Suppressor macrophage treated with lipopolysaccharide for 4 hours (primary cell): ENCODE data around the gene FBXO34.

ENCODE experiments used
- DNase-seq: peaks from one replicate; pipeline ENCODE4 v3.0.0-alpha.2; 2020

Gene FBXO34

GRCh38 chr14:55270832-55271571 is at the start of gene FBXO34:
Gene FBXO34, plus strand, starts transcription at chr14:55271421. Its CDS starts 78,970 bp downstream, at chr14:55350391.
- peak; percentile 100 for DNase-seq

GRCh38 chr14:55221968-55222367 is 49.3 kb upstream of the FBXO34 start:
- DNase-seq = no peak

DNA sequence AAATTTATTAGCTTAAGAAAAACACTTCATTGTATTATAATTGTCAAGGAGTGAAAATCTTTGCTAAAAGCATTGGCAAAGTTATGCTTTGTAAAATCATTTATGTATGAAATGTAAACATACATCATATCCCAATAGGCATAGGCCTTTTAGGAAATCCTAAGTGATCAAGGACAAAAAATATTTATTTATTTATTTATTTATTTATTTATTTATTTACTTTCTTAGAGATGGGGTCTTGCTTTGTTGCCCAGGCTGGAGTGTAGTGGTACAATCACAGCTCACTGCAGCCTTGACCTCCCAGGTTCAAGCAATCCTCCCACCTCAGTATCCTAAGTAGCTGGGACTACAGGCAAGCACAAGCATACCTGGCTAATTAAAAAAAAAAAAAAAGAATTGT is 47.9 kb upstream of the FBXO34 start:
- no peak for DNase-seq

DNA sequence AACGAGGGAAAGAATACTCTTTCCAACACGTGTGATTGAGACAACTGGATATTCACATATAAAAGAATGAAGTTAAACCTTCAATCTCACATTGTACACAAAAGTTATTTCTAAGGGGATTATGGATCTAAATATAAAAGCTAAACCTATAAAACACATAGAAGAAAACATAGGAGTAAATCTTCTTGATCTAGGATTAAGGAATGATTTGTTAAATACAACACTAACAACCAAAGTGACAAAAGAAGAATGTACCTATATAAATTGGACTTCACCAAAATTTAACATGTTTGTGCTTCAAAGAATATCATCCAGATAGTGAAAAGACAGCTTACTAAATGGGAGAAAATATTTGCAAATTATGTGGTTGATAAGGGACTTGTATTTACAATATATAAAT is 43.0 kb upstream of the FBXO34 start:
- DNase-seq = no peak

DNA sequence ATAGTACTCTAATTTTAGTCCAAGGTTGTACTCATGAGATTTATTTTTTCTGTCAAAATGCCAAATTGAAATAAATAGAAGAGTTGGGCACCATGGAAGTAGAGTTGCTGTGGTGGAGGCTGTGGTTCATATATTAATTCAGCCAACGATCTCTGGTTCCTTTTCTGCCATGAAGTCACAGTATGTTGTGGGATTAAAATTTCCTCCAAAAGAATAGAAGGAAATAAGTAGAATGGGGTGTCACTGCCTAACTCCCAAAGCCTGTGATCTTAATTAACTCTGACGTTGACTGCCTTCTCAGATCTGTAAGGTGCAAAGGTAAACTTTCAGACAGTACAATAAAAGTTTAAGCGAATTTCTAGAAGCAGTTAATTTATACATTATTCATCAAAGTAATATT is 37.6 kb upstream of the FBXO34 start:
- no peak for DNase-seq

DNA sequence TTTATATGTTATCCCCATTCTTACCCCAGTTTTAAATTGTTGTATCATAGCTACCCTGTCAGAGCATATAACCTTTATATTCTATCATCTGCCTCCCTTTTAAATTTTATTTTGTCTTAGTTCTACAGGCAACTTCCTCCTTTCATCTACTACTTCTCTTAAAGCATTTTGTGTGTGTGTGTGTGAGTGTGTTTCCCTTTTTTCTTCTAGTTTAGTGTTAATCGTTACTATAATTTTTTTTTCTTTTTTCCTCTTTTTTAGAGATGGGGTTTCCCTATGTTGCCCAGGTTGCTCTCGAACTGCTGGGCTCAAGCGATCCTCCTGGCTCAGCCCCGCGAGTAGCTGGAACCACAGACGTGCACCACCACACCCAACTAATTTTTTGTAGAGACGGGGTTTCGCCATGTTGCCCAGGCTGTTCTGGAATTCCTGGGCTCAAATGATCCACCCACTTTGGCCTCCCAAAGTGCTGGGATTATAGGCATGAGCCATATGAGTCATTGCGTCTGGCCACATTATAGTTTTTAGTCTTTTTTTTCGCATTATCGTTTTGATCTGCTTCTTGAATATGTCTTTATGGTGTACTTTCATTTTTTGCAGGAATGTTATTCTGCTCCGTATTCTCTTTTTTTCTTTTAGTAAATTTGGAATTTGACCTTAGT is 33.1 kb upstream of the FBXO34 start:
- peak; percentile 75 for DNase-seq

DNA sequence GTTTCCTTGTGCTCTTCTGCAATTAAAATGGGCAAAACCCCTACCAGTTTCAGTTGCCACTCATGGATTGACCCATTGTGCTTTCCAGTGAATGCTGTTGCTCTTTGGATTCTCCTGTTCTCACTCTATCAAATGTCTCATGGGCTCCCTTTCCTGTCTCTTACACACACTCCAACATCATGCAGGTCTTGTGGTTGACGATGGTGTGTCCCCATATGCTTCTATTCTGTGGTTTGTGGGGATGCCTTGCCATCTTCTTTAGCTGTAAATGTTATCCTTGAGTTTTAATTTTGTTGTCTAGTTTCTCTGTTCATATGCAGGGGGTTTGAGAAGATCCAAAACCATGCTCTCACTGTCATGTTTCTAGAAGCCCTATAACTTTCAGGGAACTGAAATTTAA is 31.9 kb upstream of the FBXO34 start:
- no peak for DNase-seq

- DNase-seq = no peak
Measured at GRCh38 chr14:55240526-55241178, 30.6 kb upstream of the FBXO34 start.

DNA sequence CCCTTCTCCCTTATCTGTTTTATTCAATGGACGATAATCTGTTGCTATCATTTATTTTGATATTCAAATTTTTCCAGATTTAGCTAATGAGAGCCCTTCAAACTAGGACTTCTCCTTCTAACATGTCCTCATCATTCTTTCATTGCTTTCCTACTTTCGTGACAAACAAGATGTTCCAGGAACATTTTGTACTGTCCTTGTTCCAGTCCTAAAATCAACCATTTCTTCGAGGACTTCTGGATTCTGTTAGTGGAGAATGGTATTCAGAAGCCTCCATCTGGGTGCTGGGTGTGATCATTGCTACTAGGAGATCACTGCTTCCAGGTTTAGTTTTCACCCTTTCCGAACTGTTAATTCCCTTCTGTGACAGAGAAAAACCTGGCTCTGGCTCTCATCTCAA is 29.5 kb upstream of the FBXO34 start:
- DNase-seq = no peak

- no peak for DNase-seq
Measured at GRCh38 chr14:55243386-55243785, 27.8 kb upstream of the FBXO34 start.

DNA sequence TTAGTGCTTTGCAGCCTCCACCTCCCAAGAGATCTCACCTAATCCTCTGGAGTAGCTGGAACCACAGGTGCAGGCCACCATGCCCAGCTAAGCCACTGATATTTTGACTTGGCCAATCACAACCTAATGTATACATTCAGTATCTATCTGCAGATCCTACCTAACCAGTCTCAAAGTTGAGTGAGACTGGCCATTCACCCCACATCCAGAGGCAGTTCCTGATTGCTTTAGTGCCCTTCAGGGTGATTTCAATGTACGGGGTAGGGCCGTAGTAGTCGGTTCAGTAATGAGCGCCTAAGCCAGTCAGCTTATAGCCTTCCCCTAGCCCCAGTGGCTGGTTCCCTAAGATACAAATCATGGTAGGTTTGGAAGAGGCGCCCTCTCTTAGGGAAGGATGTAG is 27.4 kb upstream of the FBXO34 start:
- no peak for DNase-seq

DNA sequence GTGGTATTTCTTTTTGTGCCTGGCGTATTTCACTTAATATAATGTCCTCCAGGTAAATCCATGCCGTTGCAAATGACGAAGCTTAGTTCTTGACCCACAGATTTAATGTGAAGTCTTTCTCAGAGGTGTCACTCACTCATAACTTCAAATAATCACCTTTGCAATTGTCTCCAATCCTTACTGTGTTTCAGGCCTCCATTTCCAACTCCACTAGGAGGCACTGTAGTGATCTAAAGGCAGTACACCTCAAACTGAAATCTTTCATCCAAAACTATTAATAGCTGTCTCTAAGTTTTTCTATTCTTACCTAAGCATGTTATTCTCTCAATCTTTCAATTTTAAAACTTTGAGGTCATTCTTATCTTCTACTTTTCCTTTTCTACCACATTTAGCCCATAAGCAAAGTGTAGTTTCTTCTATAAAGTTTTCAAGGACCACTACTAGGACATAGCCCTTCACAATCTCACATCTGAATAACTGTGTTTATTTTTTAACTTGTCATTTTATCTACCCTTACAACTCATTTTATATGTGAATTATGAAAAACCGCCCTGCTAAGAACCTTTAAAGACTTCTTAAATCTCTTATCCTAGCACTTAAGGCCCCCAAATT is 25.5 kb upstream of the FBXO34 start:
- peak; percentile 36 for DNase-seq

DNA sequence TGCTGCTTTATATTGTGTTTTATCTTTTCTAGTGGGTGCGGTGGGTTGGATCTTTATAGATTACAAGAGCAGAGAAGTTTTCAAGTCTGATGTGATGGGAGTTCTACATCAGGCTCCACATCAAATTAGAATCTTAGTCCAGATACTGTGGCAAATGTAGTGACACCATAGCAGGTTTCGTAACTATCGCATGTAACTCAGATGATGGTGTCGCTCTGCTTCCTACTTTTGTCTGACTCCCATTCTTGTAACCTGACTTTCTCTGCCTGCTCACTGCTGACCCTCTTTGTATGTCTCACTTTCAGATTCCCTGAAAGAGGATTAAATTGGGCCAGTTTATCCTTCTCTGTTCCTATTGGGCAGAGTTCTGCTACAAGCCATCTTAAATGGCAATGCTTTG is 22.8 kb upstream of the FBXO34 start:
- DNase-seq = peak; percentile 48

- DNase-seq = no peak
Measured at GRCh38 chr14:55249423-55249822, 21.8 kb upstream of the FBXO34 start.

GRCh38 chr14:55253276-55253675 is 17.9 kb upstream of the FBXO34 start:
- DNase-seq = no peak

DNA sequence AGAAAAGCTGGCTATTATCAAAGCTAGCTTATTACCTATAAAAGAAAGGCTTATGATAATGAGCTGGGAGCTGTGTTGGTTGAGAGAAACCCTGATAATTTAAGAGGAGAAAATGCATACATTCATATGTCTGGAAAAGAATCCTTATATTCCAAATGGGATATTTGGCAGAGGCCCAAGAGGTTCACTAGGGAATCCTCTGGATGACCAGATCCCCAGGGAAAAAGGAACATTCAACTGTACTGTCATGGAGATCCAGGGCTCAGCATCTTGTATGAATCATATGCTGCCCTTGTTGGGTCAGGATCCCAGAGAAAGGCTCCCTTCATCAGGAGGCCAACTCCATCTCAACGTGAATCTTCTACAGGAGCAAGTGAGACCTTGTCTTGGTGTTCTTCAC is 16.6 kb upstream of the FBXO34 start:
- no peak for DNase-seq

DNA sequence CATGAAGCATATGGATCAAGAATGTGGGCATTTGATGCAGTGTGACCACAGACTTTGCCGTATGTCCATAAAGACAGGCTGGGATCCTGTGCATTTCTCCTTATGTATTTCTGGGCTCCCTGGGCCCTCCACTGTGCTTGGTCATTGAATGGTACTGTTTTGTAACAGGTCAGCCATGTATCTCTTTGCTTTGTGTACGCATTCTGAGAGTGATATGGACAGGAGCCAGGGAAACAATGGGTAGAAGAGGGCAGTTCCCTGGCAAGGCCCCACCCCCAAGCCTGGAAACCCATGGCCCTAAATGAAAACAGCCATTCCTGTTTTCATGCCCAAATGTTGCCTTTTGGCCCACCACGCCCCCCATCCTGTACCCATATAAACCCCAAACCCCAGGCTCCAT is 15.2 kb upstream of the FBXO34 start:
- no peak for DNase-seq

GRCh38 chr14:55256586-55256985 is 14.6 kb upstream of the FBXO34 start:
- no peak for DNase-seq

GRCh38 chr14:55265197-55265596 is 6.0 kb upstream of the FBXO34 start:
- DNase-seq = peak; percentile 70

GRCh38 chr14:55267820-55268219 is 3.4 kb upstream of the FBXO34 start:
- no peak for DNase-seq

GRCh38 chr14:55271572-55272298 is 514 bp downstream of the FBXO34 start:
- peak; percentile 95 for DNase-seq

DNA sequence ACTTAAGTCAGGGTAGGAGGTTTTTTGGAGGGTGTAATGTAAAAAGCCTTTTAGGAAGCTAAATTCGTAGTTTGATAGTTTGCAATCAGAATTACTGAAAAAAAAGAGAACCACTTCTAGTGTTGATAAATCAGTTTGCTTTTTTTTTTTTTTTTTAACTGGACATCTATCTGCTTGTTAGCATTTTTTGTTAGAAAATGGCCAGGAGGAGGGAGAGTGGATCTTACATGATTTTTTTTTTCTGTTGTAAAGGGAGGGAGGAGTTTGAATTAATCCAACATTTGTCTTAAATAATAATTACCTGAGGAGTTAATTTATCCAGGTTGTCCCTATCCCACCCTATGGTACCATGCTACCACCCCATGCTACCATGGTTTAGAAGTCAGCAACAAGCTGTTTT is 1.2 kb downstream of the FBXO34 start:
- no peak for DNase-seq

- no peak for DNase-seq
Measured at GRCh38 chr14:55272922-55273321, 1.7 kb downstream of the FBXO34 start.
